NCI-H146 treated with DMSO at 0.1 percent for 48 hours (cell line): Measurements from ENCODE around the gene PLOD2.

Source experiments
- DNase-seq: peaks from one replicate; lab custom pipeline; 2025; ENCODE audit not compliant: unreplicated experiment; lab: John Stamatoyannopoulos, UW

Gene PLOD2

GRCh38 chr3:146160964-146161662, at the start of gene PLOD2:
Gene PLOD2, minus strand, starts transcription at chr3:146161184. Its CDS starts 195 bp downstream, at chr3:146160989.
- DNase-seq: peak; percentile 93

GRCh38 chr3:146209371-146209770, 48.4 kb upstream of the PLOD2 start:
- no peak for DNase-seq

- no peak for DNase-seq
Observed at GRCh38 chr3:146203776-146204175, 42.8 kb upstream of the PLOD2 start.

DNA sequence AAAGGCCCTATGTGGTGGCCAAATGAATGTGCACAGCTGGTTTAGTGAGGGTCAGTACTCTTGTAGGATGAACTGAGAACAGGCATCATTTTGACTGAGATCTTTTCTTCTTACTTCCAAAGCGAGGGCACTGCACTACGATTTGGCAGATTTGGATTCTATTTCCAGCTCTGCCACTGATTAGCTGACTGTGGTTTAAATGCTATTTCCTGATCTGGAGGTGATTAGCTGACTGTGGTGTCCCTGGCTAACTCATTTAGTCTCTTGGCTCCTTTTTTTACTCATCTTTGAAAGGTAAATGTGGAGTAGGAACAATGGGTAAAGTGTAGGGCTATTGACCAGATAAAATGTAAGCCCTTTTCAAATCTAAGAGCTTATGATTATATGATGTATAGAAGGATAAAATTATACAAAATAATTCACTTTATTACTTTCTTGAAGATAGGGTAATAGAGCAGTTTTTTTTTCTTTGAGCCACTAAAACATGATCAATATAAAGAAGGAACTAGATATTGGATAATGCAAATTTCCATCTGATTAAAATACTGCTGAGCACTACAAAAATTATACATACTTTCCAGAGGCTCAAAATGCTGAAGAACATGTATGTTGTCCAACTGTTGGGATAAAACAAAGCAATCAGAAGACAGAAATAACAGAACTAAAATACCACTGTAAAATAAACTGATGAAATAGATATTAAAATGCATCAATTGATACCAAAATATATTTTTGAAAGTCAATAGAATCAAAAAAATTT, 39.7 kb upstream of the PLOD2 start:
- no peak for DNase-seq

DNA sequence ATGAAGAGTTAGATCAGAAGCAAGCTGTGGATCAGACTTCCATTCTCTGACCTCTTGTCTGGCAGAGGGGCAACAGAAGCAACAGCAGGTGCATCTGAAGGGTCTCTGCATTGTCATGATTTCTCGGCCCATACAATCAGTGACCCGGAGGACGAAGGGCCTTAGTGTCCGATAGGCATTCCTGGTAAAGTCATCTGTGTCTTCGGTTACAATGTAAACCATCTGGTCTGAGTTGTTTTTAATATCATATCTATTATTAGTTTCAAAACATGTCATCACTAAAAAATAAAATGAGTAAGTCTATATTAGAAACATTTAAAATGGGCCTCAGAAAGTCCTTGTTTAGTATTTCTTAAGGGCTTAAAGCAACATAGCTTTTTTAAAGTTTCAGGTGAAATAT, 38.8 kb upstream of the PLOD2 start:
- no peak for DNase-seq

- DNase-seq: no peak
Observed at GRCh38 chr3:146196789-146197188, 35.8 kb upstream of the PLOD2 start.

DNA sequence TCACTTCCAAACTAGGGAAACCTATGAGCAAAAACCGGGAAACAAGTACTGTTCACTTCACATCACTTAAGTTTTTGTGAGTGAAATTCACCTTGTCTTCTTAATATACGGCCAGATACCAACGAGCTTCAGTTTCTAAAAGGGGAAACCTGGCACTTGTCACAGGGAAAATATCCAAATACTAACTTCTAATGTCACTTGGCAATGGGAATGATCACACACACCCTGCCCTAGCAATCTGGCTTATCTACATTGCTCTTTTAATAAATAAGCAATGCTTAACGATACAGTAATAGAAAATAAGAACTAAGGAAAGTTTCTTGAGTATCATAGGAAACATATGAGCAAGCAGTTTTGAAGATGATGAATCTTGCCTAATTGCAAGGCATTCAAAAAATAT, 34.6 kb upstream of the PLOD2 start:
- DNase-seq: no peak

DNA sequence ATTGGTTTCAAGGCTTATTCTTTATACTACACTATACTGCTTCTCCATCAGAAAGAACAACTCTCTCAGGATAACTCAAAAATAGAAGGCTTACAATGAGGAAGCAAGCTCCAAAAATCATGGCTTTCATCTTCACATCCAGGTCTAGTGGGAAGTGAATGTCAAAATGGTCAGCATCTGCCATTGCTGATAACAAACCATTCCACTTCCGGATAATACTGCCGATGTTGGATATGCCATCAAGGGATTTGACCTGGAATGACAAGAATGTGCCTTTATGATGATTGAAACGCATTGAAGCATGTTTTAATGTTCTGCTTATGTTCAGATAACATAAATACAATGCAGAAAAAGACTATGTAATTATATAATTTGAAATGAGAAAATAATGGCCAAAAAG, 34.0 kb upstream of the PLOD2 start:
- no peak for DNase-seq

GRCh38 chr3:146191051-146191450, 30.1 kb upstream of the PLOD2 start:
- DNase-seq: no peak

GRCh38 chr3:146189519-146190173, 28.7 kb upstream of the PLOD2 start:
- peak; percentile 83 for DNase-seq

GRCh38 chr3:146187334-146187950, 26.5 kb upstream of the PLOD2 start:
- DNase-seq: peak; percentile 49

GRCh38 chr3:146184241-146185015, 23.4 kb upstream of the PLOD2 start:
- no peak for DNase-seq

GRCh38 chr3:146181216-146181615, 20.2 kb upstream of the PLOD2 start:
- no peak for DNase-seq

DNA sequence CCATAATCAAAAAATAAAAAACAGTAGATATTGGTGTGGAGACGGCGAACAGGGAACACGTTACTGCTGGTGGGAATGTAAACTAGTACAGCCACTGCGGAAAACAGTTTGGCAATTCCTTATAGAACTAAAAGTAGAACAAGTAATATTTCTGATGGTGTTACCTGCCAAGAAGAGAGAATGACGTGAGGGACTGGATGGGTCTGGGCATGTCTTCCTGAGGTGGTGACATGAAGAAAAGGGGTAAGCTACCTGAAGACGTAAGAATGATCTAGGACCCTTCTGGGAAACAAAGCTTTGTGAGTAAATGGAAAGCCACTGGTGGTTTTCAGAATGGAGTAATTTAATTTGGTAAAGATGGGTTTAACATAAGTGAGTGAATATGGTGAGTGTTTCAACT, 19.4 kb upstream of the PLOD2 start:
- DNase-seq: no peak

- DNase-seq: no peak
Observed at GRCh38 chr3:146178006-146178689, 17.2 kb upstream of the PLOD2 start.

- no peak for DNase-seq
Observed at GRCh38 chr3:146177519-146177918, 16.5 kb upstream of the PLOD2 start.

- no peak for DNase-seq
Observed at GRCh38 chr3:146177072-146177471, 16.1 kb upstream of the PLOD2 start.

- no peak for DNase-seq
Observed at GRCh38 chr3:146172586-146172985, 11.6 kb upstream of the PLOD2 start.

DNA sequence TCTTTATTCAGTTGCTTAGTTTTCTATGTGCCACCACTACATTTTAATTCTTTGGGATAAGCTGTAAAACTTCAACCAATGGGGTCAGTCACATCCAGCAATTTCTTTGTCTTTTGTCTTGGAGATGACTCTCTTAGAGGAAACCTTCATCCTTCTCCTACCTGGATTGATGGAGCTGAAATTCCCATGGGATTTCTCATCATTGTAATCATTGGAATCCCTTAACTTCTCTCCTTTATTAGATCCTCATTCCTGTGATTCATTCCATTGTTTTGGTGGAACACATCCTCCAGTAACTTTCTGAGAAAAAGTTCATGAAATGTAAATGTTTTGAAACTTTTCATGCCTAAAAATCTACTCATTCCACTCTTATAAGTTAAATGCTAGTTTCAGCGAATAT, 9.6 kb upstream of the PLOD2 start:
- no peak for DNase-seq

GRCh38 chr3:146169891-146170290, 8.9 kb upstream of the PLOD2 start:
- no peak for DNase-seq
